Fibroblast of peridontal ligament (primary cell): ENCODE results near the gene CAP2.
"Not testable (repeated sequence)": the region's sequence is repeated elsewhere in the genome, so short reads cannot be mapped to it uniquely, and the experiment has no call there.

Experiments
- DNase-seq: peaks from one replicate; pipeline ENCODE4 v3.0.0-alpha.2; 2010; ENCODE audit errors: extremely low read depth

Gene CAP2

DNA sequence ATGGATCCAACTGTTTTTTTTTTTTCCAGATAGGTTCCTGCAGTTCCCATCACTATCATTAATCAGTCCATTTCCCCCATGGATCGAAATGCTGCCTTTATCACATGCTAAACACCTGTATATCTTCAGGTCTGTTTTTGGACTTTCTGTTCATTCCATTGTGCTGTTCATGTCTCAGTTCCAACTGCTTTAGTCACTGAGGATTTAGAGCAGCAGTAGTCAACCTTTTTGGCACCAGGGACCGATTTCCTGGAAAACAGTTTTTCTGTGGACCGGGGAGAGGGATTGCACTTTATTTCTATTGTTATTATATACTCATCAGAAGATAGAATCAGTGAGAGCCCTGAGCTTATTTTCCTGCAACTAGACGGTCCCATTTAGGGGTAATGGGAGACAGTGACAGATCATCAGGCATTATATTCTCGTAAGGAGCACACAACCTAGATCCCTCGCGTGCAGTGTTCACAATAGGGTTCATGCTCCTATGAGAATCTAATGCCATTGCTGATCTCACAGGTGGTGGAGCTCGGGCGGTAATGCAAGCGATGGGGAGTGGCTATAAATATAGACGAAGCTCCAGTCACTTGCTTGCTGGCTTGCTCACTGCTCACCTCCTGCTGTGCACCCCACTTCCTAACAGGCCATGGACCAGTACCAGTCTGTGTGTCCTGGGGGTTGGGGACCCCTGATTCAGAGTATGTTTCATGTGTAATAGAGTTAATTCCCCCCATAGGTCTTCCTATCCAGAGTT is 46.0 kb downstream of the CAP2 start:
- no peak for DNase-seq

DNA sequence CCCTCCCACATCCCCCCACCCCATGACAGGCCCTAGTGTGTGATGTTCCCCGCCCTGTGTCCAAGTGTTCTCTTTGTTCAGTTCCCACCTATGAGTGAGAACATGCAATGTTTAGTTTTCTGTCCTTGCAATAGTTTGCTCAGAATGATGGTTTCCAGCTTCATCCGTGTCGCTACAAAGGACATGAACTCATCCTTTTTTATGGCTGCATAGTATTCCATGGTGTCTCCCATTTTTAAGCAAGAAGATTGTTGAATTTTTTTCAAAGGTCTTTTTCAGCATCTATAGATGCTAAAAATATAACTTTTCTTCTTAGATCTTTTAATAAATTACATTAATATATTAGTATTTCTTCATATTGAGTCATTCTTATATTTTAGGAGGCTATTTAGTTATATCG is 47.4 kb downstream of the CAP2 start:
- DNase-seq, result not testable (repeated sequence)

DNA sequence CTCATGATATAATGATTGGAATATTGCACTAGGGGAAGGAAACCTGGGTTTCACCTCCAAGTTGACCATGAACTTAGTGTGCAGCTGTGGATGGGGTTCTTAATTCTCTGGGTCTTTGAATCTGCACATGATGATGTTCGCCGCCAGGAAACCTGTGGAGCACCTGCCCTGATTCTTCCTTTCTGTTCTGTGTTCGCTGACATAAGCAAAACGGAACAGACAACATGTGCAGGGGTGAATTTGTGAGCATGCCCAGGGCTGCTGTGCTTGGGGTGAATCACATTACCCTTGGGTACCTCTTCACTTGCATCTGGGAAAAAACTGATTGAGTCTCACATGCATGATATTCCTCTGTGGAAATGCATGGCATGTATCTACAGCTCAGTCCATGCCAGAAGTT is 48.8 kb downstream of the CAP2 start:
- DNase-seq, result peak; percentile 46

DNA sequence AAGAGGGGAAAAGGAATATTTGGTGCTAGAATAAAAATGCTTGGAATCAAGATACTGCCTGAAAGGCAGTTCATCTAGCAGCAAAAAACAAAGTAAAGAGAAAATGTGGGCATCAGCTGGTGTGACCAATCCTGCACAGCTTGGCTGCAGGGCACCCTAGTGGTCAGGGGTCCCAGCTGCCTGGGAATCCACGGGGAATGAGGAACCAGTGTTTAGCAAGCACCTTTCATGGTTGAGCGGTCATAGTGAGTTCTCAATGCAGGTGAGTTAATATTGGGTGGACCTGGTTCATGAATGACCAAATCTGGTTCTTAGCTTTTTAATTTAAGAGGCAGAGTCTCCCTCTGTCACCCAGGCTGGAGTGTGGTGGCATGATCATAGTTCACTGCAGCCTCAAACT is 53.3 kb downstream of the CAP2 start:
- no peak for DNase-seq

DNA sequence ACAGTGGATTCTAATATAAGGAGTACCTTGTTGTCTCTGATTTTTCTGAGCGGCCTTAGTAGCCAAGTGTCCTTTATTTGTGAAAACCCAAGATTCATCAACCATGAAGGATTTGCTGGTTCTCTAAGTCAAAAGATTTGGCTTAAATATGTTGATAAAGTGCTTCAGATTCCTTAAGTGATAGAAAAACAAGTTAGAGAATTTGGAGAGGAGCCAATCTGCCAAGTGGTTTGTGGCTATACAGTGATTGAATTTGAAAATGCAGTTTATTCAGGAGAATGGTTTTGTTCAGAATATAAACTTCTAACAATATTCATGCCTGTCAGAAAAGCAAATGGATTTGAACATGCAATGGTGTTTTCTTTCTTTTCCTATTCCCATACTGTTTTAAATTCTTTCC is 54.8 kb downstream of the CAP2 start:
- peak; percentile 74 for DNase-seq

DNA sequence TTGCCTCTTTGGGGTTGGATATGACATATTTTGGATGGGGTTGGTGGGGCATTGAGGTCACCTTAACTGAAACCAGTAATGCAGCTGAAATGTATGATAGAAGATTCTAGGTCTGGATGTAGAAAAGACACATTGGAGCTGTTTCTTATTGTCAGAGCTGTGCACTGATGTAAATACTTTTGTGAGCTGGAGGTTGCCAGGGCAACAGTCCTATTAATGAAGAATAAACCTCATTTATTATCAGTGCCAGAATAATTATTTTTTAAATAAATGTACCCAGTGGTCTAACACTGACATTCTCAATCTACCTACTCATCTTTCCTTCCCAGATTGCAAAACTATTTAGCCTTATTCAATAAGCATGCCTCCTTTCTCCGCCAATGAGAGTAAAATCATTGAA is 57.0 kb downstream of the CAP2 start:
- no peak for DNase-seq

DNA sequence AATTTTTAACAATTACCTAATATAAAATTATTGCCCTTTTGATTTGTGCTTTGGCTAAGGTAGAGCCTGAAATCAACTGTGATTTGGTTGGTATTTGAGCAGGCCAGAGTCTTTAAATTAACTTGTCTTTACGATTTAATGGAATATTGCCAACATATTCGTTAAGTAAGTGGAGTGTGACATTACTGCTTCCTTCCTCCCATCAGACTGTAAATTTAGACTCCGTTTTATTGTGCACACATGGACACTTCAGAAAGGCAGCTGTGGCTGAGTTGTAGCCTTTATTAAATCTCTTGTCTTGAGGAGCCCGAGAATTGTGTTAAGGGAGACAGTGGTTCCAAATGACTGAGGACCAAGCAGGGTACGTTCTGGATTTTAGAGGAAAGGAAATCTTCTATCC is 57.4 kb downstream of the CAP2 start:
- DNase-seq, result no peak

DNA sequence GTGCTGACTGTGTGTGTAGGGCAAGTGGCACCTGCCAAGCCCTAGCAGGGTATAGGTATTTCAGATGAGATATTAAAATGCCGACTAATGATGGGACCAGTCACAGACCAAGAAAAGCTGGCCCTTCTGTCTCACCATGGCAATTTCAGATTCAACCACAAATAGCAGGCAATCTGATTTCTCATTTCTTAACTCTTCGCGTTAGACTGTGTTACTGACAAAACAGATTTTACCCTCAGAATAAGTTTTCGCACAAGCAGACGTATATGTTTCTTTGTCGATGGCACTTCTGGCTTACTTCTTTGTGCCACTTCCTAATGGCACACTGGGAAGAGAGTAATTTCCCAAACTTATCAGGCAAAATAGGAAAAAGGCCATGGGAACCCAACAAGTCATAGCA is 58.7 kb downstream of the CAP2 start:
- no peak for DNase-seq

DNA sequence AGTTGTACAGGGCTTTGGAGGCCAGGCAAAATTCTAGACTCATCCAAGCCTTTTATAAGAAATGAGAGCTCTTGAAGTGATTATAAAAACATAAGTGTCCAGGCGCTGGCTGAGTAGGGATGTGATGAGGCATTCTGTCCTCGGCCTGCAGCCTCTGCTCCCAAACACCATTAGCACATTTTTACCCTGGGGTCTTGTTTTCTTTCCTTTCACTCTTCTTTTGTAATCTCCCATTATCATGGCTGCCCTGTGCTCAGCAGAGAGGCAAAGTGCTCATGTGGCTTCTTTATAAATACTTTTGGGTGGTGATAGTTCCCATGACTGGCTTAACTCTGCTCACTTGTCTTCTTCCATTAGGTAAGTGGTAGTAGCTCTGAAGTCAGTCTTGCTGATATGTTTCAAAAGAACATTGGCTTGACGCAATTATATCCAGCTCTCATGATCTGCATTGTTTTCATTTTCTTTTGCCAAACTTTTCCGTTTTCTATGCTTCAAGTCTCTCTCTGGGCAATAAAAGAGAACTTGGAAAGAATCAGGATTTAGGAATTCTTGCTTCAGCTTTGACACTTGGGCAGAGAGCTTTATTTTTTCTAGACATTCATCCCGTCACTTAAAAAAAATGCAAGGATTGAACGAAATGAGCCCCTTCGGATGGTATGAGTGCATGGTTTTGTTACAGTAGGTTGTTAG is 61.1 kb downstream of the CAP2 start:
- peak; percentile 69 for DNase-seq

DNA sequence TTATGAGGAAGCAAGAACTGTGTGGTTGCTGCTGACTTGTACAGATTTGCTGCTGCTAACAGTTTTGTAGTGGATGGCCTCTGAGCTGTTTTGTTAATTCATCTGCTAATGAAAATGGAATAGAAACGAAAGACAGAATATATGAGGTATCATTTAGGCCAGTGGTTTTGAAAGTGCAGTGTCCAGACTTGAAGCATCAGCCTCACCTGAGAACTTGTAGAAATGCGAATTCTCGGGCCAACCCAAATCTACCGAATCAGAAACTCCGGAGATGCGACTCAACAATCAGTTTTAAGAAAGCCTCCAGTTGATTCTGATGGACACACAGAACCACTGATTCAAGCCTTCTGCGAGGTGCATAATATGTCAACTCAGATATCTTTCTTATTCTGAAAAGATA is 62.5 kb downstream of the CAP2 start:
- no peak for DNase-seq

DNA sequence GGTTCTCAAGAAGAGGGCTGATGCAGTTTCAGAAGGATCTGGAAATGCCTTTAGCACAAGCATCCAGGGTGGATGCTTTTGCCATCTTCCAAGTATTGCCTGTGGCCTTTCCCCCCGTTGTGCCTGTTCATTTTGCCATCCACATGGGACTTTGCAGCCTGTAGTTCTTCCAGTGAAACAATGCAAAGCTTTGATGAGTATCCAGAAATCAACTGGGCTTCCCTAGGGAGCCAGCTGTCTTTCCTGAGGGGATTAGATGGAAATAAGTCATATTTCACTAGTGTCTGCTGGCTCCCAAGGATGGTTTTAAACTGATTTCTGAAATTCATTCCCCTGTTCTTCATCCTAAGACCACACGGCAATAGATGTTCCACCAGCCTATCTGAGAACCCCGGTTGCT is 63.3 kb downstream of the CAP2 start:
- no peak for DNase-seq

DNA sequence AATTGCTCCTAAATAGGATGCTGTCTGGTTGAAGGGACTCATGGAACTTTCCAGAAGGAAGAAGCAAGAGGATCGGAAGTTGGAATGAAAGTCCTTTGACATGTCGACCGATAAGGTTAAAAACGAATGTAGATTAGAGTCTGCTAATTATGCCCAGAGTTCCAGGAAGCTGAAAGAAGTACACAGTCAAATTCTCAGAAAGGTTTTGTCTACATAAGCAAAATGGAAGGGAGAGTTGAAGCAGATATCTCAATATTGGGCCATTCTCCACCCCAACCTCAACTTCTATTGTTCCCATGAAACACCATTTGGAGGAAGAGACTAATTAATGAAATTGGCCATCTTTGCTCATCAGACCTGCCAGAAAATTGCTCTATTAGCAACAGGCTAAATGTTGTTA is 64.0 kb downstream of the CAP2 start:
- no peak for DNase-seq

DNA sequence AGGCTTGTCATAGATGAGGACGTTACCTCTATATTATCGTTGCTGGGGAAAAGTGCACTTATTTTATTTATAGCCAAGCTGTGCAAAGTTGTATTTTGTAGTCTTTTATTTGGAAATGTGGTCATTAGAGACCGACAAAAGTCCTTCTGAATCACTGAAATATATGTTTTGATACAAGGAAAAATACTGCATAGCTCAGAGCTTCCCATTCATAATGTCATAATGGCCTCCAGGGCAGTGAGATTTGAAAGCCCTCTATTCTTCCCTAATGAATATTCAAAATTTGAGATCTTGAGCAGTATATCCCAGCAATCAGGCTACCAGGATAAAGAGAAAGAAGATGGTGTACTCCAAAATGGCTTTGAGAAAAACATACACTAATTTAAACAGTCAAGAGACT is 64.6 kb downstream of the CAP2 start:
- no peak for DNase-seq

DNA sequence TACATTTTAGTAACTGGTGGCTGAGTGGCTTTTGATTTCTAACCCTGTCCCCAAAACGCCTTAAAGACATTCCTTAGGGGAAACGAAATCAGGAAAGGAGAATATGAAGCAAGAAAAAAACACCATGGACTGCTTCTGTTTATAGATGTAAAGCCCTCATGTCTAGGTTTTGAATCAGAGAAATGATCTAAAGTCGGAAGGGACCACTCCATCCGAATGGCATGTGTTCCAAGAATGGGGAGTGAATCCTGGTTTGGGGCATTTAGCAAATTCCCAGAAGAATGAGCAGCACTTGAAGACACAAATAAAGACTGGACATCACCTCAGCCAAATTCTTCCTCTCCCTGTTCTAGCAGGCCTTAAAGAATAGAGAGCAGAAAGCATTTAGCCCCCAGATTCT is 65.6 kb downstream of the CAP2 start:
- DNase-seq, result no peak

DNA sequence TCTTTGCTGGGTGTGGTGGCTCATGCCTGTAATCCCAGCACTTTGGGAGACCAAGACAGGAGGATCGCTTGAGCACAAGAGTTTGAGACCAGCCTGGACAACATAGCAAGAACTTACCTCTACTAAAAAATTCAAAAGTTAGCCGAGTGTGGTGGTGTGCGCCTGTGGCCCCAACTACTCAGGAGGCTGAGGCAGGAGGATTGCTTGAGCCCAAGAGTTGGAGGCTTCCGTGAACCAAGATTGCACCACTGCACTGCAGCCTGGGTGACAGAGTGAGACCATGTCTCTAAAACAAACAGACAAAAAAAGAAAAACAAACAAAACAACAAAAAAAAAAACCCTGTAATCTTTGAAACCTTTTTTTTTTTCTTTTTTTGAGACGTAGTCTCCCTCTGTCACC is 67.5 kb downstream of the CAP2 start:
- no peak for DNase-seq

DNA sequence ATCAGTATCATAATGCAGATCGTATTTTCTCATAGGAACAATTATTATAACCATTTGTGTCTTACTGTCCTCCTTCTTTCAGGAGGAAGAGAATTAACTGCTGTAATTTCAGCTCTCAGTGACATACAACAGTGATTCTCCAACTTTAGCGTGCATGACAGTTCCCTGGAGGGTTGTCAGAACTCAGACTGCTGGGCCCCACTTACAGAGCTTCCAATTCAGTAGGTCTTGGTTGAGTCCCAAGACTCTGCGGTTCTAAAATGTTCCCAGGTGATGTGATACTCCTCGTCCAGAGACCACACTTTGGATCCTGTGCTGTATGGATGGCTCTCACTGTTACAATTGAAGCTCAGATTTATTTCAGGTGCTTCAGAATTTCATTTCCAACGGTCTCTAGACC is 72.8 kb downstream of the CAP2 start:
- no peak for DNase-seq

DNA sequence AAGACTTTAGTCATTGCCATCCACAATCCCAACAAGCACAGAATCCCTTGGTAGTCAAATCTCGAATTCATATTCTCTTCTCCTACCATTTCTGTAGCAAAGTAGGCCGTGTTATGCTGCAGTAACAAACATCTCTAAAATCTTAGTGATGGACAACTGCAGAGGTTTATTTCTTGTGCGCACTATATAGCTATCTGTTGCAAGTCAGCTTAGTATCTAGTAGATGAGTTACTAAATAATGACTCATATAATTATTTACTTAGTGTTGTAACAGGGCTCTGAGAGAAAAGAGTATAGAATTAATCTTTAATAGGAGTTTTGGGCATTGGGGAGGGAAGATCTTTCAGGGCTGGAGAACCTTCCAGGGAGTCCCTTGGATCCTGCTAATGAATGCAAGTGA is 73.3 kb downstream of the CAP2 start:
- no peak for DNase-seq

DNA sequence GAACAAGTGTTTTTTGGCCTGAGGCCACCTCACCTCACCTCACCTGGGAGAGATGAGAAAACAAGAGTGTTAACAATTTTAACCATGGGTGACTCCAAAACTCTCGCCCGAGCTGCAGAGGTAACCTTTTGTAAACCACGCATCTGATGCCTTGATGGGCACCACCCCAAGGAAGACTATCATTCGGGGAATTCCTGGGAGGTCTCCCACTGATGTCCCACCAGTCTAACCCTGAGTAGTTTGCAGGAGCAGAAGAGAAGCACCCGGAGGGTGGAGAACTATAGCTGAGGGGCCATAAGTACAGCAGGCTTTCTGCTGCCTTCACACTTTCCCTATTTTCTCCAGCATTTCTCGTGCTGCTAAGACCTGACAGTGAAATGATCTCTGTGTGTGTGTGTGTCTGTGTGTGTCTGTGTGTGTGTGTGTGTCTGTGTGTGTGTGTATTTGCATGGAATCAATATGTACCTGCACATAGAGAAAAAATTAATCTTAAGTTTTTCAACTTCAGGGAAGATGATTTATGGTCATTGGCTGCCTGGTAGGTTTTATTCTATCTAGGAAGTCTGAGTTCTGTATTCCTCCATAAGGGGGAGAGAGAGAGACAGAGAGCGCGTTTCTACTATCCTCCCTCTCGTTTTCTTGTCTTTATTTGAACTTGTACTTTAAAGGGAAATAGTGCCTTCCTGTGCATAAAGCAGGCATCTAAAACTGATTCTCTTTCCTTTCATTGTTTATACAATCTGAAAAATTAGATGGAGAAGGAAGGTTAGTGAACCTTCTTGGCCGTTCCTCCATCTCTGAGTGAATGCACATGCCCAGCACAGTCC is 75.8 kb downstream of the CAP2 start:
- DNase-seq, result peak; percentile 48

DNA sequence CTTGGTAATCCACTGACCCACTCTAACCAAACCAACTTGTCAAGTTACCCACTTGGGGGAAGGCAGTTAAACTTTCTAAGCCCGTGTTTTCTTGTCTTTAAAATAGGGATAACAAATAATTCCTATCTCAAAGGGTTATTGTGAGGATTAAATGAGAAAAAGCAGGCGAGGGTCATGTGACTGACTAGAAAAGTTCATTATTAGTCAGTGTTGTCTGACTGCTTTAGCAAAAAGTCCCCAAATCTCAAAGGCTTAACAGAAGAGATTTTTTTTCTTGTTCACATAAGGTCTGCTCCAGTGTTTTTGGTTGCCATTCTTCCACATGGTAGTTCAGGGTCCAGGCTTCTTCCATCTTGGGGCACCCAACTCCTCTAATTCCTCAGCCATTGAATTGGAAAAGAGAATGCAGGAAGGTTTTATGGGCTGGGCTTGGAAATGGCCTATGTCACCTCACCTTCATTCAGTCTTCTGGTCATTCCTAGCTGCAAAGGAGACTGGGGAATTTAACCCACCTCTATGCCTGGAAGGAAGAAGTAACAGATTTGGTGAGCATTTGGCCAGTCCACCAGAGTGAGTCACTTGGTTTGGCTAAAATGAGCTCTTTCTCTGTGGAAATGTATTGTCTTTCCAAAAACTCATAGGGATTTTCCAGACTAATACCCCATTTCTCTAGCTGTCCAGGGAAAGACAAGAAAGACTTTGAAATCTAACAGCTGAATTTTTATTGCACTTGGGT is 77.0 kb downstream of the CAP2 start:
- peak; percentile 54 for DNase-seq

DNA sequence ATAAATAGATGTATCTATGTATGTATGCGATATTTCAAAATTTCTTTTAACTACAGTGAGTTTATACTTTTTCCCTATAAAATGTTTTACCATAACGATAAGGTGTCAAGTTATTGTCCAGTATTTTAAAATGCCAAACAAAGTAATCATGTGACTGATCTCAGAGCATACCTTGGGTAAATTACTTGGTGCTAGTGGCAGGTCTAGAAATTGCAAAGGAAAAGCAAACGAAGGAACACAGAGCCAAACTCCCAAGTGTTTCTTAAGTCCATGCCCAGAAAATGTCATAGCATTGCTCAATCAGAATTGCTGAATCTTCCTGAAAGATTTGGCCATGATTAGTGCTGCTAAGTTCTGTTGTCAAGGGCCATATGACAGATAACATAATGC is 77.5 kb downstream of the CAP2 start:
- peak; percentile 89 for DNase-seq

DNA sequence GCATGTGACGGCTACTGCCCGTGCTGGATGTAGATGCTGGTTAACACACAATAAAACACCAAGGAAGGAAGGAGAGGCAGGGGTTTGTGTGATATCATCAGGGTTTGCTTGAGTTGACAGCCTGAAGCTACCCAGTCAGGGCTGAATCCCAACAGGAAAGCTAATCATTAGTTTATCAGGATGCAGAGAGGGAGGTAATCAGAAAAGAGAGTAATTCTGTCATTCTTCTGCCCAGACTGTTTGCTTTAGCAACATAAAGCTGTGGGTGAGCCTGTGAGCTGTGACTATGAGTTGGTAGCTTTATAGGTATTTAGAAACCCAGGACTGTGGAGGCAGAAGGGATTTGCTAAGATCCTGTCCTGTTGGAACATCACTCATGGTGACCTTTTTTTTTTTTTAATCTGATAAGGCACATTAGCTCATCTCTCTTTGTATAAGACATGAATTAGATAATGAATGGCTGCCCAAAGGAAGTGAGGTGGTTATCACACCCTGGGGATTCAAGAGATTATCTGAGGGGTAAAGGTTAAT is 79.3 kb downstream of the CAP2 start:
- DNase-seq, result no peak

DNA sequence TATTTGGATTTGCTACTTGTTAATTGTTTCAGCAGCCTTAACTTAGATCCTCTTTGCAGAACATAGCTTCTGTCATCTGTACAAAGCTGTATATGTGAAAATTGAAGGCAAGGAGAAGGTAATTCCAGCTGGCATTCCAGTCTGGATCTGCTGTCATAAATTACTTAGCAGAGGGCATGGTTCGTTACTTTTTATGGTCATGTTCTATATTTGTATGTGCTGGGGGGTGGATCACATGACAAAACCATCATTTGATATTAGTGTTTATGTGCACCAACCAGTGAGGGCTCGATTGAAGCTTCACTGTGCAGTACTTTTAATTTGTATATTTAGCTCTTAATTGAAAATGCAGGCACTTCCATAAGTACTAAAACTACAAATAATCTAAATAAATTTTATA is 80.2 kb downstream of the CAP2 start:
- no peak for DNase-seq
